ENCODE results near the gene NRARP. TPM values are rescaled to one million over a fixed set of nuclear protein-coding genes. Genes with fewer than 3 reads are reported as not detected.
"Not testable (repeated sequence)": the region's sequence is repeated elsewhere in the genome, so short reads cannot be mapped to it uniquely, and the experiment has no call there.

The NRARP gene
- polyA plus RNA-seq, 1 experiment: 0.17 TPM

DNA sequence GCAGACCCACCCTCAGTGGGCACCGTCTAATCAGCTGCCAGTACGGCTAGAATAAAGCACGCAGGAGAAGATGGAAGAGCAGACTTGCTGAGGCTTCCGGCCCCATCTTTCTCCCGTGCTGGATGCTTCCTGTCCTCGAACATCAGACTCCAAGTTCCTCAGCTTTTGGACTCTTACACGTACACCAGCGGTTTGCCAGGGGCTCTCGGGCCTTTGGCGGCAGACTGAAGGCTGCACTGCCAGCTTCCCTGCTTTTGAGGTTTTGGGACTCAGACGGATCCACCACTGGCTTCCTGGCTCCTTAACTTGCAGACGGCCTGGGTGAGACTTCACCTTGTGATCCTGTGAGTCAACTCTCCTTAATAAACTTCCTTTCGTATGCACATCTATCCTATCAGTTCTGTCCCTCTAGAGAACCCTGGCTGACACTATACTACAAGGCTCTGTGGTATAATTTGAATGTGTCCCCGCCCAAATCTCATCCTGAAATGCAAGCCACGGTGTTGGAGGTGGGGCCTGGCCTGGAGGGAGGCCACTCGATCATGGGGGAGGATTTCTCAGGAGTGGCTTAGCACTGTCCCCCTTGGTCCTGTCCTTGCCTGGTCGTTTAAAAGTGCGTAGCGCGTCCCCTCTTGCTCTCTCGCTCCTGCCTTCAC, 31.1 kb upstream of the NRARP start:
- TF ChIP-seq, protein P1, sequence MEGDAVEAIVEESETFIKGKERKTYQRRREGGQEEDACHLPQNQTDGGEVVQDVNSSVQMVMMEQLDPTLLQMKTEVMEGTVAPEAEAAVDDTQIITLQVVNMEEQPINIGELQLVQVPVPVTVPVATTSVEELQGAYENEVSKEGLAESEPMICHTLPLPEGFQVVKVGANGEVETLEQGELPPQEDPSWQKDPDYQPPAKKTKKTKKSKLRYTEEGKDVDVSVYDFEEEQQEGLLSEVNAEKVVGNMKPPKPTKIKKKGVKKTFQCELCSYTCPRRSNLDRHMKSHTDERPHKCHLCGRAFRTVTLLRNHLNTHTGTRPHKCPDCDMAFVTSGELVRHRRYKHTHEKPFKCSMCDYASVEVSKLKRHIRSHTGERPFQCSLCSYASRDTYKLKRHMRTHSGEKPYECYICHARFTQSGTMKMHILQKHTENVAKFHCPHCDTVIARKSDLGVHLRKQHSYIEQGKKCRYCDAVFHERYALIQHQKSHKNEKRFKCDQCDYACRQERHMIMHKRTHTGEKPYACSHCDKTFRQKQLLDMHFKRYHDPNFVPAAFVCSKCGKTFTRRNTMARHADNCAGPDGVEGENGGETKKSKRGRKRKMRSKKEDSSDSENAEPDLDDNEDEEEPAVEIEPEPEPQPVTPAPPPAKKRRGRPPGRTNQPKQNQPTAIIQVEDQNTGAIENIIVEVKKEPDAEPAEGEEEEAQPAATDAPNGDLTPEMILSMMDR (IDR thresholded peaks at IDR 0.05; ENCODE audit: insufficient read depth, low read depth, low read length): no peak
- ChIA-PET CTCF (interaction anchor here (0.9 kb wide), 1 partner anchor 14 kb away, joined by 3 read pairs; no protein-coding TSS in a partner anchor), POLR2A (no interaction called here)
- Histone ChIP-seq H3K27me3 (ENCODE audit: control insufficient read depth, insufficient read depth, low read length) (no peaks in the 10 kb centered on the region), H3K4me3 (ENCODE audit: low read depth, low read length) (no peak overlapping the region), H3K36me3 (ENCODE audit: control insufficient read depth, insufficient read depth, low read length) (no peaks in the 10 kb centered on the region)
- no peak for DNase-seq (ENCODE audit: low read depth)

DNA sequence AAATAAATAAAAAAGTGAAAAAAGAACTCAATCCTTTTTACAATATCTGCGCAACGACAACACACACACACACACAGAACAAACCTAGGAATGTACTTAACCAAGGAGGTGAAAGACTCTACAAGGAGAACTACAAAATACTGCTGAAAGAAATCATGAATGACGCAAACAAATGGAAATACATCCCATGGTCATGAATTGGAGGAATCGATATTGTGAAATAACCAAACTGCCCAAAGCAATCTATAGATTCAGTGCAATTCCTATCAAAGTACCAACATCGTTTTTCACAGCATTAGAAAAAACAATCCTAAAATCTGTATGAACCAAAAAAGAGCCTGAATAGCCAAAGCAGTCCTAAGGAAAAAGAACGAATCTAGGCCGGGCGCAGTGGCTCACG, 29.9 kb upstream of the NRARP start:
- POLR2A ChIA-PET: no interaction called here

DNA sequence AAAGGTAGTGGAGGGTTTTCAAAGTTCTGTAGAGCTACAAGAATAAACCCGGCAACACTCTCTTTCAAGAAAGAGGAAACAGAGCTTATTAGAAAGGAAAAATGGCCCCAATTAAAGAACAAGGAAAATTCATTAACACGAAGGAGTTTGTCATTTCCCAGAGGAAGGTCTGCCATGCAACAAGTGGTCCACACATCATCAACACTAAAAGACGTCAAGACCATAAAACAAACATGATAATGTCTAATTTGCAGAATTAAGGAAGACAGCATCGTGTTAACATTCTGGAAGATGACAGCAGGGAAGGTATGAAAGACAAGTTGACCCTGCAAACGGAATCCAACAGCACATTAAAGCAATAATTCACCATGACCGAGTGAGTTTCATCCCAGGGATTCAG, 28.6 kb upstream of the NRARP start:
- TF ChIP-seq, protein P1 (IDR thresholded peaks at IDR 0.05; ENCODE audit: insufficient read depth, low read depth, low read length): no peak
- POLR2A ChIA-PET: no interaction called here
- CTCF ChIA-PET: interaction anchor here (0.7 kb wide), 1 partner anchor 49 kb away, joined by 3 read pairs; no protein-coding TSS in a partner anchor
- no peaks in the 10 kb centered on the region for H3K27me3 ChIP-seq (ENCODE audit: control insufficient read depth, insufficient read depth, low read length)
- H3K4me3 ChIP-seq (ENCODE audit: low read depth, low read length): no peak overlapping the region
- DNase-seq (ENCODE audit: low read depth): no peak
- no peaks in the 10 kb centered on the region for H3K36me3 ChIP-seq (ENCODE audit: control insufficient read depth, insufficient read depth, low read length)

More for the DNA sequence above, 29.9 kb upstream of the NRARP start:
- Histone ChIP-seq H3K36me3 (ENCODE audit: control insufficient read depth, insufficient read depth, low read length) (no peaks in the 10 kb centered on the region), H3K27me3 (ENCODE audit: control insufficient read depth, insufficient read depth, low read length) (no peaks in the 10 kb centered on the region), H3K4me3 (ENCODE audit: low read depth, low read length) (no peak overlapping the region)
- CTCF ChIA-PET: no interaction called here
- DNase-seq (ENCODE audit: low read depth): no peak
- TF ChIP-seq, protein P1 (IDR thresholded peaks at IDR 0.05; ENCODE audit: insufficient read depth, low read depth, low read length): no peak

DNA sequence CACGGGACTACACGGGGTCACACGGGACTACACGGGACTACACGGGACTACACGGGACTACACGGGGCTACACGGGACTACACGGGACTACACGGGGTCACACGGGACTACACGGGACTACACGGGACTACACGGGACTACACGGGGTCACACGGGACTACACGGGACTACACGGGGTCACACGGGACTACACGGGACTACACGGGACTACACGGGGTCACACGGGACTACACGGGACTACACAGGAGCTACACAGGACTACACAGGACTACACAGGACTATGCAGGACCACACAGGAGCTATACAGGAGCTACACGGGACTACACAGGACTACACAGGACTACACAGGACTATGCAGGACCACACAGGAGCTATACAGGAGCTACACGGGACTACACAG, 27.5 kb upstream of the NRARP start:
- CTCF ChIA-PET: not testable (repeated sequence)

DNA sequence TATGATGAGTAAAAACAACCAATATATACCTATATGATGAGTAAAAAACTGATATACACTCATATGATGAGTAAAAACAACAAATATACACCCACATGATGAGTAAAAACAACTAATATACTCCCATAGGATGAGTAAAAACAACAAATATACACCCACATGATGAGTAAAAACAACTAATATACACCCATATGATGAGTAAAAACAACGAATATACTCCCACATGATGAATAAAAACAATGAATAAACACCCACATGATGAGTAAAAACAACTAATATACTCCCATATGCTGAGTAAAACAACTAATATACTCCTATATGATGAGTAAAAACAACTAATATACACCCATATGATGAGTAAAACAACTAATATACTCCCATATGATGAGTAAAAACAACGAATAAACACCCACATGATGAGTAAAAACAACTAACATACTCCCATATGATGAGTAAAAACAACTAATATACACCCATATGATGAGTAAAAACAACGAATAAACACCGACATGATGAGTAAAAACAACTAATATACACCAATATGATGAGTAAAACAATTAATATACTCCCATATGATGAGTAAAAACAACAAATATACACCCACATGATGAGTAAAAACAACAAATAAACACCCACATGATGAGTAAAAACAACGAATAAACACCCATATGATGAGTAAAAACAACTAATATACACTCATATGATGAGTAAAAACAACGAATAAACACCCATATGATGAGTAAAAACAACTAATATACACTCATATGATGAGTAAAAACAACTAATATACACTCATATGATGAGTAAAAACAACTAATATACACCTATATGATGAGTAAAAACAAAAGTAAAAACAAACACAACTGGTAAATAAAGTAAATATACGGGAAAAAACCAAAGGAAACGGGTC, 25.8 kb upstream of the NRARP start:
- H3K36me3 ChIP-seq (ENCODE audit: control insufficient read depth, insufficient read depth, low read length); DNase-seq (ENCODE audit: low read depth); CTCF ChIA-PET; H3K27me3 ChIP-seq (ENCODE audit: control insufficient read depth, insufficient read depth, low read length); POLR2A ChIA-PET; H3K4me3 ChIP-seq (ENCODE audit: low read depth, low read length): not testable (repeated sequence)

More for the DNA sequence above, 27.5 kb upstream of the NRARP start:
- DNase-seq (ENCODE audit: low read depth); H3K36me3 ChIP-seq (ENCODE audit: control insufficient read depth, insufficient read depth, low read length); POLR2A ChIA-PET; H3K4me3 ChIP-seq (ENCODE audit: low read depth, low read length); H3K27me3 ChIP-seq (ENCODE audit: control insufficient read depth, insufficient read depth, low read length): not testable (repeated sequence)

DNA sequence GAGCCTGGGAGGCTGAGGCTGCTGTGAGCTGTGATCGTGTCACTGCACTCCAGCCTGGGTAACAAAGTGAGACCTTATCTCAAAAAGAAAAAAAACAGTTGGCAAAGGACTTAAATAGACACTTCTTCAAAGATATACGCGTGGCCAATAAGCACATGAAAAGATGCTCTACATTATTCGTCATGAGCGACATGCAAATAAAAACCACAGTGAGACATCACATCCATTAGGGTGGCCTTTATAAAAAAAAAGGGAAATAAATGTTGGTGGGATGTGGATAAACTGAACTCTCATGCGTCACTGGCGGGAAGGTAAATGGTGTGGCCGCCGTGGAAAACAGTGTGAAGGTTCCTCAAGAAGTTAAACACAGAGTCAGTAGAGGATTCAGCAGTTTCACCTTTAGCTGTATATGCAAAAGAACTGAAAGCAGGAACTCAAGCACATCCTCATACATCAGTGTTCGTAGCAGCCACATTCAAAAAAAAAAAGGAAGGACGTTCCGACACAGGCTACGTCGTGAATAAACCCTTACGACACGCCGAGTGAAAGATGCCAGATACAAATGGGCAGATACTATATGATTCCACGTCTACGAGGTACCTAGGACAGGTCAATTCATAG, 24.5 kb upstream of the NRARP start:
- H3K36me3 ChIP-seq (ENCODE audit: control insufficient read depth, insufficient read depth, low read length): no peaks in the 10 kb centered on the region
- CTCF ChIA-PET: no interaction called here
- H3K27me3 ChIP-seq (ENCODE audit: control insufficient read depth, insufficient read depth, low read length): no peaks in the 10 kb centered on the region
- POLR2A ChIA-PET: no interaction called here
- DNase-seq (ENCODE audit: low read depth): no peak
- TF ChIP-seq, protein P1 (IDR thresholded peaks at IDR 0.05; ENCODE audit: insufficient read depth, low read depth, low read length): no peak
- no peak overlapping the region for H3K4me3 ChIP-seq (ENCODE audit: low read depth, low read length)

All from BJ (cell line).